GM18868 (cell line): ENCODE measurements around the gene FXYD7.

Source experiments
- ATAC-seq: cut with Tn5 transposase; IDR thresholded peaks from one replicate; pipeline ENCODE4 v1.9.1; 2021; ENCODE audit warnings: mild to moderate bottlenecking, moderate library complexity; ENCODE audit not compliant: unreplicated experiment

FXYD7 gene

DNA sequence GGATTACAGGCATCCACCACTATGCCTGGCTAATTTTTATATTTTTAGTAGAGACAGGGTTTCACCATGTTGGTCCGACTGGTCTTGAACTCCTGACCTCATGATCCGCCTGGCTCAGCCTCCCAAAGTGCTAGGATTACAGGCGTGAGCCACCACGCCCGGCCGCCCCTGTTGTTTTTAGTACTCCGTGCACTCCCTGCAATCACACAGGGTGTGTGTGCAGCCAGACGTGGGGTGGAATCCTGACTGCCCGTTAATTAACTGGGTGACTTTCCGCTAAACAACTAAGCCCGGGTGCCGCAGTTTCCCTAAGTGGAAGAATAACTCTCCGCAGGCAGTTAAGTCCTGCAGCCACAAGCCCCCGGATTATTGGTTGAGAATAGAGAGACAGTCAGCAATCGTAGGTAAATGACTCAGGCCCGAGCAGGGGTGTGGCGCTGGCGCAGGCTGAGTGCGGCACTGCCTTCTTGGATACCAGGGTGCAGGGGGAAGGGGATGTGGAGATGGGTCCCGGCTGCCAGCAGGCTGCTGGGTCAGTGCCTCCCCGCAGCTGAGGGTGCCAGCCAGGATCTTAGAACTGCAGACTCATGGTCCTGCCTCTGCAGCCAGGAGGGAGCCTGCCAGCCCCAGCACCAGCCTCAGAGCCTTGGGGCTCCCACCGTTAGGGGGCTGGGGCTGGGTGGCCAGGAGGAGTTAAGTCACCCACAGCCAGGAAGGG, 33.5 kb upstream of the FXYD7 start:
- ATAC-seq = no peak

DNA sequence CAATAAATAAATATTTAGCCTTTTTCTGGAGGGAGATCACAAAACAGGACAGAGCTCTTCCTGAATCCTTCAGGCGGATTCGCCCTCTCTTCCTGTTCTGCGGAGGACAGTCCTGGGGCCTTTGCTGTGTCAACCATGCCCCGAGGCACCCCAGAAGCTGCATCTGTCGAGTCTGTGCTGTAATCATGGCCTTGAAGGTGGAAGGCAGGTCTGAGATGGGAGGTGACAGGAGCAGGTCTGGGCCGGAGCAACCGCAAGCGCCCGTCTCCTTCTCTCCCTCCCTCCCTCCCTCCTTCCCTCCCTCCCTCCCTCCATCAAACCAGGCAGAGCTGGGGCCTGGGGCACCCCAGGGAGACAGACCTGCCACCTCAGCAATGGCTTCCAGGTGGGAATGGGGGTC, 32.1 kb upstream of the FXYD7 start:
- no peak for ATAC-seq

DNA sequence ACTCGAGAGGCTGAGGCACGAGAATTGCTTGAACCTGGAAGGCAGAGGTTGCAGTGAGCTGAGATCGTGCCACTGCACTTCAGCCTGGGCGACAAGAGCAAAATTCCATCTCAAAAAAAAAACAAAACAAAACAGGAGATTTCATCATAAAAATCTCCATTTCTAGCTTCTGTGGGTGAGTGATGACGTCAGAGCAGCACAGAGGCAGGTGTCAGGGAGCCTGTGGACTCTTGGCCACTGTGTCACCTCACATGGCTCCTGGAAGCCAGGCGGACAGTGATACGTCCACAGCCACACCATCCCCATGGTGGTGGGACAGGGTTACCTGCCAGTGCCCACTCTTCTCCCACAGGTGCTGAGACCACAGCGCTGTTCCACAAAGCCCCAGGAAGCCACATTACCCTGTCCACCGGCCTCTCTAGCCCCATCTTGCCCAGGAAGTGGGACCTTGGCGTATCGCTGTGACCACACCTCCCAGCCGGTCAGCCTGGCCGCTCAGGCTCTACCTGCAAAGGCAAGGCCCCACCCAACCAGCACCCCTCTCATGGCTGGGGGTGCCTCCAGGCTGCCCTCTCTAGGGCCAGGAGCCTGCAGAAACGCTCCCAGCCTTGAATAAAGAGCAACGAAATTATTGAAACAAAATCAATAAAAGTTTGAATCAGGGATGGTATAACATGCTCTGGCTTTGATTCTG, 29.9 kb upstream of the FXYD7 start:
- ATAC-seq = no peak

DNA sequence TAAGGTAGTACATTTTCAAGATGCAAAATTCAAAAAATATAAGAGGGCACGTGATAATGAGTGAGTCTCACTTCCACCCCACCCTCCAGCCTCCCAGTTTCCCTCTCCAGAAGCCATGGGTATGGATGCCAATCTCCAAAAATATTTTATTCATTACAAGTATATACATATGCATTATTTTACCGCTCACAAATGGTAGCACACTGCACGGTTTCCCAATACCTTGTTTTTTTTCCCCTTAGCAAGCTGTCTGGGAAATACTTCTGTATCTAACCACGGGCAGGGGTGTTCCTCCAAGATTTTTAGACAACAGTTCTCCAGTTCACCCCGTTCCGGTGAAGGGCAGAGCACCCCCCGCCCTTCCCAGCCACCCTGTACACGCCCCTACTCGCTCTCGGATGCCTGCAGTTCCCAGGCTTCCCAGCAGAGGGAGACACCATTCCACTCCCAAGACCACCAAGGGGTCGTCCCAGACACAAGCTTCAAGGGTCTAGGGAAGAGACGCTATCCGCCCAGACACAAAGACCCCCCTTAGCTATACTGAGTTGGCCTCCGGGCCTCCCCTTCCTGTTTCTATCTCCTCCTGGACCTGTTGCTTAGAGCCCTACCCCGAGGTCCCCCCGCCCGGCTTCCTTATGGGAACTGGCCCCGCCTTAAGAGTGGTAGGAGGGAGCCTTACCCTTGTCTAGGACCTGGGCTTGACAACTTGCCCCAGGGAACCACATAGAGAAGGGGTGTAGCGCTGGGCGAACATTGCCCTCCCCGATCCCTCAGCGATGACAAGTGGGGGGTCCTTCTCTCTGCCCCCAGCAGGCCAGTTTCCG, 28.5 kb upstream of the FXYD7 start:
- ATAC-seq = no peak

DNA sequence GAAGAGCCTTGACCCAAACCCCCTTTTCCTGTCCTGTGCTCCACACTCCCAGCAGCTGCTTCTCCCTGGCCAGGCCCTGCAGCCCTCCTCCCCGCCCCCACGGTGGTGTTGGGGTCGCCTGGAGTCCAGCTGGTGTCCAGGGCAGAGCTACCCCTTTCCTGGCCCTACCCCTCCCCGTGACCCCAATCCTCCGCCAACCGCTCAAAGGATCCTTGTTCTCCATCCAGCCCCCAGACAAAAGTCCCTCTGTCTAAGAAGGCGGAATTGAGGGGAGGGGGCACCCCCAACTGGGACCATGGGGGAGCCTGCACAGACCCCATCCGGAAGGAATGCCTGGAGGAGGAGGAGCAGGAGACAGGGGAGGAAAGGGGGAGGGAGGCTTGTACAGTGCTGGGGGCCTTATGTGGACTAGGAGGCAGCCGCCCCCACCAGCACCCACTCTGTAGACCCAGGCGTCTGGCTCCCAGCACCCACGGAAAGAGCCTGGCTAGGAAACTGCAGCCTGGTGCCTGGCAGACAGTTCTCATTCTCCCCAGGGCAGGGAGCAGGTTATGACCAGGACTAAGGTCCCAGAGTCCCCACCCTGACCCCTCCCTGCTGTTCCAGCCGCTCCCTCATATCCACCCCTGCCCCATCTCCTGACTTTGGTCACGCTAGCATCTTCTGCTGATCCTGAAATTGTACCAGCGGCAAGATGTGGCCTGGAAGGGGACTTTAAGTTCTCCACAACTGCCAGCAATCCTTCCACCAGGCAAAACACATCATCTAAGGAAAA, 27.7 kb upstream of the FXYD7 start, which contains the start of gene FXYD3:
TSS of gene FXYD3 (plus strand) at position 647 of the 775 bp plus-strand sequence. CDS start 3,554 bp downstream, outside the sequence.
- ATAC-seq = no peak

DNA sequence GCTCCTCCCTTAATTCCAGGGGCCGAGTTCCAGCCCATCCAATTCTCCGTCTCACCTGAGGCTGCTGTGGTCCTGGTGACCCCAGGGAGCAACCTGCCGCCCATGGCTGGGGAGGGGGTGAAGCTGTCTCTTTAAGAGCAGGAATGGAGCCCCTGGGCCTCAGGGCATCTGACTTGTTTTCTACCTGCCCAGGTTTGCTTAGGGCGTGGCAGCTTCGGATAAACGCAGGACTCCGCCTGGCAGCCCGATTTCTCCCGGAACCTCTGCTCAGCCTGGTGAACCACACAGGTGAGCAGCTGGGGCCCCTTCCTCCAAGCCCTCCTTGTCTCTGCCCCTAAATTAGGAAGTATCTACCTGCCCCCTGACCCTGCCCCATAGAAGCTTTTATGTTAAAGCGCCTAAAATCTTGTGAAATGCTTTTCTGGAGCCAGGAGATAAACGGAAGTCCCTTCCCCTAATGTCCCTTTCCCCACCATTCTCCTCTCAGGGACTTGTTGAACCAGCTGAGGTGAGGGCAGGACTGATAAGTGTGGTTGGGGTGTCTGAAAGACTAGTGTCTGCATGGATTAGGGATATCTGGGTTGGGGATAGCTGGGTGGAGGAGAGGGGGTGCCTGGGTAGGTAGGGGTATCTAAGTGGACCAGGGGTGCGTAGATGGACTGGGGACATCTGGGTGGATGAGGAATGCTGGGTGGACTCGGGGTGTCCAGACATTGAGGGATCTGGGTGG, 26.8 kb upstream of the FXYD7 start:
- no peak for ATAC-seq

DNA sequence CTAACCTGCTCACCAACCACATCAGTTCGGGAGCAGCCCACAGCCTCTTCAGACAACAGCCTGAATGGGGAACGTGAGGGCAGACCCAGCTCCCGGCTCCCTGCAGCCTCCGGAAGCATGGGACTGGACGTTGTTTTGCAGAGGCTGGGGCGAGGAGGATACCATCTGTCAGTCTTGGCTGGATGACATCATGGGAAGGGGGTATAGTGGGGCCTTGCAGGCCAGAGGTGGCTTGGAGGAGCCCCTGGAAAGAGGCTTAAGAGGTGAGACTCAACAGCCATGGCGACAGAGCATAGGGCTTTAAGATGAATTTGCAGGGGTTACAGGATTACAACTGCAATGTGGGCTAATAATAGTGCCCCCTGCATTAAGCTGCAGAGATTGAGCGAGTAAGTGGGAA, 25.9 kb upstream of the FXYD7 start:
- ATAC-seq = no peak

DNA sequence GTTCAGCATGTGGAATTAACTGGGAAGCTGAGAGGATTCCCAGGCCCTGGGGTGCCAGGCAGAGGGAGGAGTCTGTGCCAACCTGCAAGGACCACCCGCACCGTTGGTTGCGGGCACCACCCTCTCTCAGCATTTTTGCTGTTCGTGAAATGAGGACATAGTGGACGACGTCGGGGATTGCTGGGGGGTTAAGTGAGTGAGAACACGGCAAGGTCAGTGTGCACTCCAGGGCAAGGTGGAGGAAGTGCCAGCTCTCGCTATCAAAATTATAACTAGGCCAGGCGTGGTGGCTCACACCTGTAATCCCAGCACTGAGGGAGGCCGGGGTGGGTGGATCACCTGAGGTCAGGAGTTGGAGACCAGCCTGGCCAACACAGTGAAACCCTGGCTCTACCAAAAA, 25.3 kb upstream of the FXYD7 start:
- no peak for ATAC-seq

DNA sequence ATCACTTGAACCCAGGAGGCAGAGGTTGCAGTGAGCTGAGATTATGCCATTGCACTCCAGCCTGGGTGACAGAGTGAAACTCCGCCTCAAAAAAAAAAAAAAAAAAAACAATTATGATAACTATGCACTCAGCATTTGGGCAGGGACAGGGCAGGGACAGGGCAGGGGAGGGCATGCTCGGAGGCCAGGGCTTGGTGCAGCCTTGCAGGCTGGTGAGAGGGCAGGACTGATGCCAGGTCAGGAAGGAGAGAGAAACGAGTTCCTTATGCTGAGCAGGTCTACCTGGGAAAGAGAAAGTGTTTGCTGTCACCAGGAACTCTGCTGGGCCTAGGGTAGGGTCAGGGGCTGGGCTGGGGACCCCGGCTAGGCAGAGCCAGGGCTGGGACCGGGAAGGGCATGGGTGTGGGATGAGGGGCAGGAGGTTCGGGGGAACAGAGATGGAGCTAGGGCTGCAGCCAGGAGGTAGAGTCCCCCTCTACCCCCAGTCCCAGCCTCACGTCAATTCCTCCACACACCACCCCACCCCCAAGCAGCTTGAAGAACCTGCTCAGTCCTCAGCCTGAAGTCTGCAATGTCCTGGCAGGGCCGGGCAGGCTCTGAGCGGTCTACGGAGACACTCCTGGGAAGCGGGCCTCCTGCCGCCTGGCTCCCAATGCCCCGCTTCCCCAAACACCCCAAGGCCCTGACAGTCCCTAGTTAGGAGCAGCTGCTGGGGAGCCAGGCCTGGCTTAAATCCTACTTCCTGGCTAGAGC, 24.6 kb upstream of the FXYD7 start:
- ATAC-seq = no peak

DNA sequence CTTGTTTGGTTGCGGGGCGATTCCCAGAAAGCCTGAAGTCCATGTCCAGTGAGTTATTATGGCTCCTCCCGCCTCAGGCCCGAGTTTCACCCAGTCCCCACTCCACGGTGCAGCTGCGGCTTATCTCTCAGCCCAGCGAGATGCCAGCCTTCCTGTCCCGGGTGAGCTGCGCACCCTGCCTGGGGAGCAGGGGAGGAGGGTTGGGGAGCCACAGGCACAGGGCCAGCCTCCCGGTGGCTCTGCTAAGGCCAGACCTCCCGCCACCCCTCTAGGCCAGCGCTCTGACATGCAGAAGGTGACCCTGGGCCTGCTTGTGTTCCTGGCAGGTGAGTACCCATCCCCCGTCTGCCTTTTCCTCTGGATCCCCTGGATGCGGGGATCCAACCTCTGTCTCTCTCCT, 24.0 kb upstream of the FXYD7 start:
- ATAC-seq = no peak

DNA sequence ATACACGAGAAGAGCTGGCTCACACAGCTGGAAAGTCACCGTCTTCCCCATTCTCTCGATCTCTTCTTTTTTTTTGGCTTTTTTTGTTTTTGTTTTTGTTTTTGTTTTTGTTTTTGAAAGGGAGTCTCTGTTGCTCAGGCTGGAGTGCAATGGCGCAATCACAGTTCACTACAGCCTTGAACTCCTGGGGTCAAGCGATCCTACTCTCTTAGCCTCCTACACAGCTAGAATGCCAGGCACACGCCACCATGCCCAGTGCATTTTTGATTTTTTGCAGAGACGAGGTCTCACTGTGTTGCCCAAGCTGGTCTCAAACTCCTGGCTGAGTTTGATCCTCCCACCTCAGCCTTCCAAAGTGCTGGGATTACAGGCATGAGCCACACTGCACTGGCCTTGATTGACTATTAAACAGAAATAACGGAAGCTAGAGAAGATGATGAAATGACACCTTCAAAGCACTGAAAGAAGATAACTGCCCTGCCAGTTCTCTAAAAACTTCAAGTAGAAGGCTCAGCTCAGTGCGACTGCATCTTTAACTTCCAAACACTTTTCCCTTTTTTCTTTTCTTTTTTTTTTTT, 23.4 kb upstream of the FXYD7 start:
- ATAC-seq = no peak

DNA sequence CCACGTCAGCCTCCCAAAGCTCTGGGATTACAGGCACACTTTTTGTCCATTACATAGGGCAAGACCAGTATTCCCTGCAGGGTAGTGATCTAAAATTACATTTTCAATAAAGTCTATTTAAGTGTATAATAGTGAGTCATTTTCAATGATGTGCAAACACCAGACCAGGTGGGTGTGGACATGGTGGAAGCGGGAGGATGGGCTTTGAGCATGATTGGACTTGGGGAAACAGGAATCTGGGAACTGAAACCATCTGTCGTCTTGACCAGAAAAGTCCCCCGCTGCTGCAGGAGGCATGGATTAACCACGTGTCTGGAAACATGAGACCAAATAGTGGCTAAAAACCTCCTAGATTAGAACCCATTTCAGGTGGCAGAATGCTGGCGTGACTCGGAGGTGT, 22.6 kb upstream of the FXYD7 start:
- ATAC-seq = no peak

DNA sequence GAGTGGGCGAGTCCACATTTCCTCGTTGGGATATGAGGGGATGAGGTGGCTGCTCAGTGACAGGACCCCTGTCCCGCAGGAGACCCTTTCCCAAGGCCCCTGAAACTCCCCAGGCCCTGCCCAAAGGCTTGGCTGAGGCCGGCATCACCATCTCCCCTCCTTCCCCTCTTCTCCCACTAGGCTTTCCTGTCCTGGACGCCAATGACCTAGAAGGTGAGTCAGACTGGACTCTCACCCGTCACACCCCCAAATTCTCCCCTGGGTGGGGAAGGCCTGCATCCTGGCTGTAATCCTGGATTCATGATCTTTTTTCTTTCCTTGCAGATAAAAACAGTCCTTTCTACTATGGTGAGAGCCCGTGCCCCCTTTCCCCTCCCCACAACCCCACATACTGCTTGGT, 22.2 kb upstream of the FXYD7 start:
- ATAC-seq = no peak

DNA sequence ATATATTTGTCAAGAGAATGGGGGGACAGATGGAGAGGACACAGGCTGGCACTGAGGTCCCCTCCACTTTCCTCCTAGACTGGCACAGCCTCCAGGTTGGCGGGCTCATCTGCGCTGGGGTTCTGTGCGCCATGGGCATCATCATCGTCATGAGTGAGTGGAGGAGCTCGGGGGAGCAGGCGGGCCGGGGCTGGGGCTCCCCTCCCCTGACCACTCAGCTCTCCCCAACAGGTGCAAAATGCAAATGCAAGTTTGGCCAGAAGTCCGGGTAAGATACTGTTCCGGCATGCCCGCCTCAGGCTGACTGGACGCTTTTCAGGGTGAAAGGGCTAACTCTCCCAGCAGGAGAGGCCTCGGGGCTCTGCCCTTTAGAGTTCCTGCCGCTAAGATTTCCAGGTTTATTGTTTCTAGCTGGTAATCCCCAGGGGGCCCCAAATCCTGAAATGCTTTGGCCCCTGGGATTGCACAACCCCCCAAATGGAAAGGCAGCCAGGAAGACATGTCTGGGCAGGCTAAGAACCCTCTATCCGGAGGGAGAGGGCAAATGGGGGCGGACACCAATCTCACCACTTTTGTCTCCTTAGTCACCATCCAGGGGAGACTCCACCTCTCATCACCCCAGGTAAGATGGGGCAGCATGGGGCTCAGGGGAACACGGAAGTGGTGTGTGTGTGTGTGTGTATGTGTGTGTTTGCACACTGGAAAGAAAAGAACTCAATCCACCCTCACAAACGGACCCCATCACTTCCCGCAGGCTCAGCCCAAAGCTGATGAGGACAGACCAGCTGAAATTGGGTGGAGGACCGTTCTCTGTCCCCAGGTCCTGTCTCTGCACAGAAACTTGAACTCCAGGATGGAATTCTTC, 20.1 kb upstream of the FXYD7 start:
- no peak for ATAC-seq

DNA sequence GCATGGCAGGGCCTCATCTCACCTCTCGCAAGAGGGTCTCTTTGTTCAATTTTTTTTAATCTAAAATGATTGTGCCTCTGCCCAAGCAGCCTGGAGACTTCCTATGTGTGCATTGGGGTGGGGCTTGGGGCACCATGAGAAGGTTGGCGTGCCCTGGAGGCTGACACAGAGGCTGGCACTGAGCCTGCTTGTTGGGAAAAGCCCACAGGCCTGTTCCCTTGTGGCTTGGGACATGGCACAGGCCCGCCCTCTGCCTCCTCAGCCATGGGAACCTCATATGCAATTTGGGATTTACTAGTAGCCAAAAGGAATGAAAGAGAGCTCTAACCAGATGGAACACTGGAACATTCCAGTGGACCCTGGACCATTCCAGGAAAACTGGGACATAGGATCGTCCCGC, 19.5 kb upstream of the FXYD7 start:
- no peak for ATAC-seq

DNA sequence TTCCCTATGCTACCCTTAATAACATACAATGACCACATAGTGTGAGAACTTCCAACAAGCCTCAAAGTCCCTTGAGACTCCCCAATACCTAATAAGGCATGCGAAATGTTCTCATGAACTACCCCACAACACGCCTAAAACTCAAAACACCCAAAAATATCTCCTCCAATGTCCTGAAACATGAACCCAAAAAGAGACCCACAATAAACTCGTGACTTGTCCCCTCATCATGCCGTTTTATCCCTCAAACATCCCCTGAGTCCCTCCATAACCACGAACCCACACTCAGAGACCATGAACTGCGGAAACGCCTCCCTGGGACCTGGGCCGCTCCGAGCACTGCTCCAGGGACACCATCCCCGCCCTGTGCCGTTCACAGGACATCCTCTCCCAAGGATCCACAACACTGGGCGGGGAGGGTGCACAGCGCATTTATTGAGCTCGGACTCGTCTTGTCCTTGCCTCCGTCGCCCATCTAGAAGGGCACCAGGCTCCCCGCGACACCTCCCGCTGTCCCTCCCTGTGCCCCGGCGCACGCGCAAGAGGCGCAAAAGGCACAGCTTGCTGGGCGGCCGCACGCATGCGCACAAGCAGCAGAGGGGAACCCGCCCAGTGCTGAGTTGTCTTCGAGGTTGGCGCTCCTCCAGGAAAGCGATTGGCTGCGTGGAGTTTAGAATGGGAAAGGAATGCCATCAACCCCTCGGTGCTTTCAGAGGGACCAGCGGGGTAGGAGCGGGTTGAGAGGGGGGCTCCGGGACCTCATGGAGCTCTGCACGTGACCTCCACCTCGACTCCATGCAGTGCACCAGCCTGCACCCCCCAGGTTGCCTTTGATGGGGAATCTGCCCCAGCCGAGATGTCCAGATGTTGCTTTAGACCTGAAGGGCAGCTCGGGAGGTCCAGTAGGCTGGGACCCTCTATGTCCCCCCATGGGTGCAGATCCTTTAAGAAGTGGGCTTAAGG, 18.7 kb upstream of the FXYD7 start:
- ATAC-seq = peak; percentile 57

DNA sequence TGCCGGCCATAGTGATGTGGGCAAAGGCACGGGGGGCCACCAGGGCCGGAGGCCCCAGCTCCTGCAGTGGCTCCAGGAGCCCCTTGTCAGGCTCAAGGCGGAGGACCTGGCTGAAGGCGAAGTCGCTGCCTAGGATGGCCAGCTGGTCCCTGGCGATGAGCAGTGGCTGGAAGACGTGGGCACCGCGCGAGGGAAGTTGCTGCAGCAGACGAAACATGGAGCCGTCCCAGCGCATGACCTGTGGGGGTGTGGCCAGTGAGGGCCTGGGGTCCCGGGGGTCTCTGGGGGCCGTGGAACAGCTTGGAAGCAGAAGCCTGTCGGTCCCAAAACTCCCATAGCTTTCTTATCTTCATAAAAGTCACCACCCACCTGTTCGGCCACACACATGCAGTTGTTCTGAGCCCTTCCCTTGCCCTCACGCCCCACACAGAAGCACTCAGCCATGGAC, 17.8 kb upstream of the FXYD7 start:
- ATAC-seq = no peak
